ENCODE data around the gene PBXIP1. TPM values are rescaled to one million over a fixed set of nuclear protein-coding genes. Genes with fewer than 3 reads are reported as not detected.

Gene PBXIP1
- total and polyA plus RNA-seq, 2 of the 13 experiments (the other 11 are each of a cell fraction or from before 2014, with no cell fraction given), result 16.3 to 31.9 TPM

DNA sequence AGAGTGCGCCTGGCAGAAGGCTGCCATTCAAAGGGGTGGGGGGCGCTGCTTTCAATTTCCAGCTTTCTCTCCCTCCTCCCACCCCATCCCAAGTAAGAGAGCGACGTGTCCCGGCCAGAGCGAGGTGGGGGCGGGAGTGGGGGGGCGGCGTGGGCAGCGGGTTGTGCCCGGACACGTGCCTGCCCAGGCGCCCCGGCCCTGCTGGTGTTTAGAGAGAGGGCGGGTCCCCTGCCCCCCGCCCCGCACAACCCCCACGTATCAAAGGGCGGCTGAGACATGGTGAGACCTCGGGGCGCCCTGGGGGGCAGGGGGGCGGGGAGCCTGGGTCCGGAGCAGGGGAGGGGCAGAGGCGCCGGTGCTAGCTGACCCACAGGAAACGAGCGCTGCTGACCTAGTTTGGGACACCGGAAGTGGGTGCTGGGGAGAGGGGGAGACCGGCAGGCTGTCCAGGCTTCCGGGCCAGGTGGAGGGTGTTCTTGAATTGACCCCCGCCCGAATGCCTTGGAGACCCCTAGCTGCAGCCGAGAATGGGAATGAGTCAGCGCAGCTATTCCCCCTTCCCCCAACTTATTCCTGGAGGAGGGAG is 48.0 kb upstream of the PBXIP1 start:
- CTCF ChIA-PET (ENCODE audit: low intra/inter-chr PET ratio, low total read pairs), result interaction anchor here (1.6 kb wide), 1 partner anchor 13 kb away, joined by 5 read pairs; no protein-coding TSS in a partner anchor
- intact Hi-C loops (cut with micrococcal nuclease; ENCODE audit: unreplicated experiment), result loop anchor here (5.0 kb wide), 1 partner anchor 447 kb away; the partner anchor contains the start of gene UBE2Q1
- TF ChIP-seq, protein P1, sequence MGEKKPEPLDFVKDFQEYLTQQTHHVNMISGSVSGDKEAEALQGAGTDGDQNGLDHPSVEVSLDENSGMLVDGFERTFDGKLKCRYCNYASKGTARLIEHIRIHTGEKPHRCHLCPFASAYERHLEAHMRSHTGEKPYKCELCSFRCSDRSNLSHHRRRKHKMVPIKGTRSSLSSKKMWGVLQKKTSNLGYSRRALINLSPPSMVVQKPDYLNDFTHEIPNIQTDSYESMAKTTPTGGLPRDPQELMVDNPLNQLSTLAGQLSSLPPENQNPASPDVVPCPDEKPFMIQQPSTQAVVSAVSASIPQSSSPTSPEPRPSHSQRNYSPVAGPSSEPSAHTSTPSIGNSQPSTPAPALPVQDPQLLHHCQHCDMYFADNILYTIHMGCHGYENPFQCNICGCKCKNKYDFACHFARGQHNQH (CRISPR knock-in tag; IDR thresholded peaks at IDR 0.05), result no peak
- TF ChIP-seq, protein P2, sequence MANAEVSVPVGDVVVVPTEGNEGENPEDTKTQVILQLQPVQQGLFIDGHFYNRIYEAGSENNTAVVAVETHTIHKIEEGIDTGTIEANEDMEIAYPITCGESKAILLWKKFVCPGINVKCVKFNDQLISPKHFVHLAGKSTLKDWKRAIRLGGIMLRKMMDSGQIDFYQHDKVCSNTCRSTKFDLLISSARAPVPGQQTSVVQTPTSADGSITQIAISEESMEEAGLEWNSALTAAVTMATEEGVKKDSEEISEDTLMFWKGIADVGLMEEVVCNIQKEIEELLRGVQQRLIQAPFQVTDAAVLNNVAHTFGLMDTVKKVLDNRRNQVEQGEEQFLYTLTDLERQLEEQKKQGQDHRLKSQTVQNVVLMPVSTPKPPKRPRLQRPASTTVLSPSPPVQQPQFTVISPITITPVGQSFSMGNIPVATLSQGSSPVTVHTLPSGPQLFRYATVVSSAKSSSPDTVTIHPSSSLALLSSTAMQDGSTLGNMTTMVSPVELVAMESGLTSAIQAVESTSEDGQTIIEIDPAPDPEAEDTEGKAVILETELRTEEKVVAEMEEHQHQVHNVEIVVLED (CRISPR knock-in tag; IDR thresholded peaks at IDR 0.05; ENCODE audit: borderline replicate concordance), result no peak
- TF ChIP-seq SNAI1 (CRISPR knock-in tag; IDR thresholded peaks at IDR 0.05; ENCODE audit: borderline replicate concordance), result no peak
- TF ChIP-seq, protein P3, sequence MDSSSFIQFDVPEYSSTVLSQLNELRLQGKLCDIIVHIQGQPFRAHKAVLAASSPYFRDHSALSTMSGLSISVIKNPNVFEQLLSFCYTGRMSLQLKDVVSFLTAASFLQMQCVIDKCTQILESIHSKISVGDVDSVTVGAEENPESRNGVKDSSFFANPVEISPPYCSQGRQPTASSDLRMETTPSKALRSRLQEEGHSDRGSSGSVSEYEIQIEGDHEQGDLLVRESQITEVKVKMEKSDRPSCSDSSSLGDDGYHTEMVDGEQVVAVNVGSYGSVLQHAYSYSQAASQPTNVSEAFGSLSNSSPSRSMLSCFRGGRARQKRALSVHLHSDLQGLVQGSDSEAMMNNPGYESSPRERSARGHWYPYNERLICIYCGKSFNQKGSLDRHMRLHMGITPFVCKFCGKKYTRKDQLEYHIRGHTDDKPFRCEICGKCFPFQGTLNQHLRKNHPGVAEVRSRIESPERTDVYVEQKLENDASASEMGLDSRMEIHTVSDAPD (CRISPR knock-in tag; IDR thresholded peaks at IDR 0.05), result no peak
- TF ChIP-seq, protein P4, sequence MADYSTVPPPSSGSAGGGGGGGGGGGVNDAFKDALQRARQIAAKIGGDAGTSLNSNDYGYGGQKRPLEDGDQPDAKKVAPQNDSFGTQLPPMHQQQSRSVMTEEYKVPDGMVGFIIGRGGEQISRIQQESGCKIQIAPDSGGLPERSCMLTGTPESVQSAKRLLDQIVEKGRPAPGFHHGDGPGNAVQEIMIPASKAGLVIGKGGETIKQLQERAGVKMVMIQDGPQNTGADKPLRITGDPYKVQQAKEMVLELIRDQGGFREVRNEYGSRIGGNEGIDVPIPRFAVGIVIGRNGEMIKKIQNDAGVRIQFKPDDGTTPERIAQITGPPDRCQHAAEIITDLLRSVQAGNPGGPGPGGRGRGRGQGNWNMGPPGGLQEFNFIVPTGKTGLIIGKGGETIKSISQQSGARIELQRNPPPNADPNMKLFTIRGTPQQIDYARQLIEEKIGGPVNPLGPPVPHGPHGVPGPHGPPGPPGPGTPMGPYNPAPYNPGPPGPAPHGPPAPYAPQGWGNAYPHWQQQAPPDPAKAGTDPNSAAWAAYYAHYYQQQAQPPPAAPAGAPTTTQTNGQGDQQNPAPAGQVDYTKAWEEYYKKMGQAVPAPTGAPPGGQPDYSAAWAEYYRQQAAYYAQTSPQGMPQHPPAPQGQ (CRISPR knock-in tag; IDR thresholded peaks at IDR 0.05; ENCODE audit: borderline replicate concordance), result no peak
- no peak for TF ChIP-seq ZNF543 (CRISPR knock-in tag; IDR thresholded peaks at IDR 0.05)
- 0 out of 2 replicates have a peak, but pooled peaks have one; percentile 29 for TF ChIP-seq ZMAT3 (CRISPR knock-in tag; conservative IDR thresholded peaks at IDR 0.05)
- TF ChIP-seq FOSL2 (CRISPR knock-in tag; IDR thresholded peaks at IDR 0.05), result 0 out of 2 replicates have a peak, but pooled peaks have one; percentile 27
- no peak for TF ChIP-seq ZEB1 (IDR thresholded peaks at IDR 0.05; ENCODE audit: insufficient replicate concordance, low read depth)
- TF ChIP-seq HDAC6 (IDR thresholded peaks at IDR 0.05; ENCODE audit: low read depth, low read length), result no peak
- TF ChIP-seq, protein P5, sequence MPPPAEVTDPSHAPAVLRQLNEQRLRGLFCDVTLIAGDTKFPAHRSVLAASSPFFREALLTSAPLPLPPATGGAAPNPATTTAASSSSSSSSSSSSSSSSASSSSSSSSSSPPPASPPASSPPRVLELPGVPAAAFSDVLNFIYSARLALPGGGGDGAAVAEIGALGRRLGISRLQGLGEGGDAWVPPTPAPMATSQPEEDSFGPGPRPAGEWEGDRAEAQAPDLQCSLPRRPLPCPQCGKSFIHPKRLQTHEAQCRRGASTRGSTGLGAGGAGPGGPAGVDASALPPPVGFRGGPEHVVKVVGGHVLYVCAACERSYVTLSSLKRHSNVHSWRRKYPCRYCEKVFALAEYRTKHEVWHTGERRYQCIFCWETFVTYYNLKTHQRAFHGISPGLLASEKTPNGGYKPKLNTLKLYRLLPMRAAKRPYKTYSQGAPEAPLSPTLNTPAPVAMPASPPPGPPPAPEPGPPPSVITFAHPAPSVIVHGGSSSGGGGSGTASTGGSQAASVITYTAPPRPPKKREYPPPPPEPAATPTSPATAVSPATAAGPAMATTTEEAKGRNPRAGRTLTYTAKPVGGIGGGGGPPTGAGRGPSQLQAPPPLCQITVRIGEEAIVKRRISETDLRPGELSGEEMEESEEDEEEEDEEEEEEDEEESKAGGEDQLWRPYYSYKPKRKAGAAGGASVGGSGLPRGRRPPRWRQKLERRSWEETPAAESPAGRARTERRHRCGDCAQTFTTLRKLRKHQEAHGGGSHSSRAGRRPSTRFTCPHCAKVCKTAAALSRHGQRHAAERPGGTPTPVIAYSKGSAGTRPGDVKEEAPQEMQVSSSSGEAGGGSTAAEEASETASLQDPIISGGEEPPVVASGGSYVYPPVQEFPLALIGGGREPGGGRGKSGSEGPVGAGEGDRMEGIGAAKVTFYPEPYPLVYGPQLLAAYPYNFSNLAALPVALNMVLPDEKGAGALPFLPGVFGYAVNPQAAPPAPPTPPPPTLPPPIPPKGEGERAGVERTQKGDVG (CRISPR knock-in tag; IDR thresholded peaks at IDR 0.05; ENCODE audit: borderline replicate concordance), result no peak

More for the DNA sequence above, 48.0 kb upstream of the PBXIP1 start:
- no peak overlapping the region for H2AFZ ChIP-seq (ENCODE audit: low read length)
- H3K4me1 ChIP-seq (ENCODE audit: insufficient read depth, low read length), result peaks cover 60% of the 10 kb centered on the region
- H3K27ac ChIP-seq (ENCODE audit: extremely low read length, insufficient read depth, low read length), result peak overlapping the region; percentile 97
- H3K36me3 ChIP-seq (replicated peaks in 1 of 2; ENCODE audit: control insufficient read depth in 1 of 2, insufficient read depth in 2 of 2, low read length in 2 of 2), result no peaks in the 10 kb centered on the region; a peak in 1 of 5 replicates
- in situ Hi-C loops (cut with HindIII; ENCODE audit: extremely low pct_ligation_motif_present, low pct_unique_long_range_greater_than_20kb), result no loop called here
- H3K79me2 ChIP-seq (ENCODE audit: insufficient read depth, low read length), result peaks cover 40% of the 10 kb centered on the region
- DNase-seq (ENCODE audit: low spot score), result peak; percentile 70
- ATAC-seq, result peak; percentile 1; the same call in 1 of the 3 replicates
- POLR2A ChIA-PET, result interaction anchor here (0.6 to 6.7 kb wide), 11 partner anchors 10 to 223 kb away, joined by 3 to 90 read pairs (median 3); partner anchors contain the start of genes ADAM15, FLAD1 and PMVK
- WGBS (ENCODE audit: low lambda C conversion rate), result 3% methylated on average over 13 of the region's 34 CpGs
- H3K9ac ChIP-seq (ENCODE audit: insufficient read depth, low read depth, low read length), result peak overlapping the region; percentile 95
- no TSS peak for BruUV-seq (replicated peaks)
- H3K9me3 ChIP-seq (ENCODE audit: low read length), result no peaks in the 10 kb centered on the region
- peak overlapping the region; percentile 86 to 98 (median 98) for H3K4me3 ChIP-seq (replicated peaks in 1 of 3; ENCODE audit: insufficient read depth in 1 of 3, low read depth in 2 of 3, low read length in 3 of 3)
- no peaks in the 10 kb centered on the region; a peak in 1 of 5 replicates for H3K27me3 ChIP-seq (ENCODE audit: control insufficient read depth in 1 of 2, insufficient read depth in 2 of 2, low read length in 2 of 2)
- FAIRE-seq, result peak; percentile 26
- peaks cover 4% of the 10 kb centered on the region; the same call in 1 of the 2 replicates for H4K20me1 ChIP-seq (ENCODE audit: insufficient read depth, low read length)
- H3K4me2 ChIP-seq (ENCODE audit: low read depth, low read length), result peak overlapping the region; percentile 89
